ENCODE data around the gene ANKRD18B. TPM values are rescaled to one million over a fixed set of nuclear protein-coding genes. Genes with fewer than 3 reads are reported as not detected.
A peak's percentile ranks its signal among the peaks of the same experiment; 100 is the strongest.
"Not testable (repeated sequence)": the region's sequence is repeated elsewhere in the genome, so short reads cannot be mapped to it uniquely, and the experiment has no call there.

ANKRD18B gene
- total and polyA plus RNA-seq, 9 of the 15 experiments (the other 6 are each of a cell fraction or from before 2014, with no cell fraction given): 0.43 to 12.6 (median 1.8) TPM

GRCh38 chr9:33516397-33516796, 7.7 kb upstream of the ANKRD18B start:
- intact Hi-C loops (cut with micrococcal nuclease); CTCF ChIA-PET (ENCODE audit: low intra/inter-chr PET ratio); DNase-seq (ENCODE audit: extremely low read depth in 1 of 4, low spot score in 3 of 4): not testable (repeated sequence)

GRCh38 chr9:33517373-33517772, 6.7 kb upstream of the ANKRD18B start:
- Histone ChIP-seq H3K9ac (ENCODE audit: insufficient read depth in 1 of 2, low read depth in 2 of 2, low read length in 2 of 2) (no peak overlapping the region), H2AFZ (ENCODE audit: low read depth, low read length) (no peak overlapping the region), H3K79me2 (ENCODE audit: control insufficient read depth, insufficient read depth, low read length) (no peaks in the 10 kb centered on the region), H3K27me3 (ENCODE audit: control insufficient read depth in 2 of 2, insufficient read depth in 2 of 2, low read length in 2 of 2) (no peaks in the 10 kb centered on the region), H3K9me3 (replicated peaks; ENCODE audit: control insufficient read depth, insufficient read depth, low read depth, low read length) (no peaks in the 10 kb centered on the region), H3K27ac (ENCODE audit: extremely low read depth, low read depth, low read length) (no peak overlapping the region), H3K9me1 (ENCODE audit: control insufficient read depth, insufficient read depth, low read length) (no peaks in the 10 kb centered on the region), H3K4me3 (no peak overlapping the region), H4K20me1 (replicated peaks; ENCODE audit: control insufficient read depth, insufficient read depth, low read length) (no peaks in the 10 kb centered on the region), H3K4me1 (replicated peaks in 1 of 2; ENCODE audit: control insufficient read depth in 2 of 2, insufficient read depth in 2 of 2, low read length in 2 of 2) (no peaks in the 10 kb centered on the region), H3K4me2 (ENCODE audit: insufficient read depth, low read length) (no peak overlapping the region), H3K36me3 (ENCODE audit: control insufficient read depth, insufficient read depth, low read length) (no peaks in the 10 kb centered on the region)
- ChIA-PET CTCF (ENCODE audit: low intra/inter-chr PET ratio) (no interaction called here), POLR2A (interaction anchor here (1.0 kb wide), 1 partner anchor 11 kb away, joined by 3 read pairs; no protein-coding TSS in a partner anchor)
- DNase-seq (ENCODE audit: extremely low read depth in 1 of 4, low spot score in 3 of 4) (peak; percentile 16 to 60 (median 21)), ATAC-seq (peak; percentile 82), FAIRE-seq (no peak)
- BruUV-seq (replicated peaks): no TSS peak
- intact Hi-C loops (cut with micrococcal nuclease): no loop called here
- 0% methylated on average over 1 of the region's 2 CpGs for WGBS (ENCODE audit: insufficient coverage, low coverage, missing lambda C conversion rate)
- in situ Hi-C loops (cut with MboI): no loop called here
- TF ChIP-seq WHSC1 (IDR thresholded peaks at IDR 0.05; ENCODE audit: low read length) (no peak), SMARCB1 (IDR thresholded peaks at IDR 0.05; ENCODE audit: insufficient read length, low read depth) (no peak), SMARCC2 (IDR thresholded peaks at IDR 0.05; ENCODE audit: low read depth) (no peak), HMBOX1 (IDR thresholded peaks at IDR 0.05) (0 out of 2 replicates have a peak, but pooled peaks have one; percentile 28), CBFA2T2 (conservative IDR thresholded peaks at IDR 0.05) (no peak), ZNF639 (CRISPR knock-in tag; conservative IDR thresholded peaks at IDR 0.05 in 1 of 2, IDR thresholded peaks at IDR 0.05 in 1 of 2) (no peak), ZNF277 (CRISPR knock-in tag; IDR thresholded peaks at IDR 0.05; ENCODE audit: borderline replicate concordance) (no peak), TOE1 (IDR thresholded peaks at IDR 0.05; ENCODE audit: borderline replicate concordance) (no peak), TOE1 (CRISPR knock-in tag; IDR thresholded peaks at IDR 0.05; ENCODE audit: borderline replicate concordance, low read depth) (no peak), PURB (CRISPR knock-in tag; IDR thresholded peaks at IDR 0.05; ENCODE audit: low read depth) (no peak)

More at GRCh38 chr9:33516397-33516796, 7.7 kb upstream of the ANKRD18B start:
- H3K4me1 ChIP-seq (replicated peaks in 1 of 2; ENCODE audit: control insufficient read depth in 2 of 2, insufficient read depth in 2 of 2, low read length in 2 of 2); FAIRE-seq; H3K4me3 ChIP-seq; H4K20me1 ChIP-seq (replicated peaks; ENCODE audit: control insufficient read depth, insufficient read depth, low read length); H3K79me2 ChIP-seq (ENCODE audit: control insufficient read depth, insufficient read depth, low read length); in situ Hi-C loops (cut with MboI); H3K4me2 ChIP-seq (ENCODE audit: insufficient read depth, low read length); H3K9ac ChIP-seq (ENCODE audit: insufficient read depth in 1 of 2, low read depth in 2 of 2, low read length in 2 of 2); H3K9me3 ChIP-seq (replicated peaks; ENCODE audit: control insufficient read depth, insufficient read depth, low read depth, low read length); POLR2A ChIA-PET; H3K27ac ChIP-seq (ENCODE audit: extremely low read depth, low read depth, low read length); H3K9me1 ChIP-seq (ENCODE audit: control insufficient read depth, insufficient read depth, low read length); H2AFZ ChIP-seq (ENCODE audit: low read depth, low read length); H3K27me3 ChIP-seq (ENCODE audit: control insufficient read depth in 2 of 2, insufficient read depth in 2 of 2, low read length in 2 of 2); BruUV-seq (replicated peaks); H3K36me3 ChIP-seq (ENCODE audit: control insufficient read depth, insufficient read depth, low read length); TF ChIP-seq CEBPG (CRISPR knock-in tag; IDR thresholded peaks at IDR 0.05): not testable (repeated sequence)
- WGBS (ENCODE audit: insufficient coverage, low coverage, missing lambda C conversion rate): no CpG with 5 or more reads among the region's 1 CpG
- 0 out of 3 replicates have a peak, but pooled peaks have one; percentile 24 for ATAC-seq
- TF ChIP-seq CEBPG (tag; conservative IDR thresholded peaks at IDR 0.05 in 1 of 2, IDR thresholded peaks at IDR 0.05 in 1 of 2) (peak in 1 of 2 experiments; percentile 56; a peak in 1 of 4 replicates), CEBPB (tag; IDR thresholded peaks at IDR 0.05) (peak; percentile 13; the same call in 1 of the 2 replicates)
